GM19455 (cell line): ENCODE results near the gene SMIM45.

Source experiments
- ATAC-seq: cut with Tn5 transposase; IDR thresholded peaks from one replicate; pipeline ENCODE4 v1.9.1; 2021; ENCODE audit not compliant: unreplicated experiment

The SMIM45 gene

DNA sequence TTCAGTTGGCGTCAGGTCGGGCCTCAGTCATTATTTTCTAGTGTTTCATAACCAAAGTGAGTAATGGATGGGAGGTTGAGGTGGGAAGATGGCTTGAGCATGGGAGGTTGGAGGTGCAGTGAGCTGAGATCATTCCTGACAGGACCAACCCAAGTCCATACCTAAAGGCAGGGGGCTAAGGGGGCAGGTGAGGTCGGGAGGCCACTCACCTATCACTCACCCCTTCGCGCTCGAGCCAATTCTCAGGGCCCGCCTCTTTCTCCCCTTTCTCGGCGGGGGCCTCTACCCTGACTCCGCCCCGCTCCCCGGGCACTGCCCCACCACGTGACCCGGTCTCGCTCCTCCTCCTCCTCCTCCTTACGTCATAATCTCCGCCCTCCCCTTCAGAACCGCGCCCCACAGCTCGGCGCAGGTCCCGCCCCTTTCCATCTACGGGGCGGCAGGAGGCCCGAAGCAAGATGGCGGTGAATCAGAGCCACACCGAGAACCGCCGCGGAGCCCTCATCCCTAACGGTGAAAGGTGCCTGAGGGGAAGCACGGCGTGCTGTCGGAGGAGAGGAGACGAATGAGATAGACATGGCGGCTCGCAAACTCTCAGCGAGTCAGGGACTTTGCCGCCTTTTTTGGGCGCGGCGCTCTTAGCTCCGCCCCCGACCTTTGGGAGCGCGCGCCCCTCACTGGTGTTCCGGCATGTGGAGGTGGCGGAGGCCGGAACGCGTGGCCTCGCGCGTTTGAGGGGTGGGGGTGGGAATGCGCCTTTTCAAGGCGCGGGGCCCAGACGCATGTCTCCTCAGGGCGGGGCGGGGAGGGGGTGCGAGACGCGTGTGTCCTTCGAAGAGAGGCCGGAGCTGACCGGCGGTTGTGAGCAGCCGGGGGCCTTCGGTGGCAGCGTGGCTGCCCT is 46.7 kb downstream of the SMIM45 start, which contains the start of gene WBP2NL:
WBP2NL (plus strand) TSS at position 428 of the 901 bp plus-strand sequence; CDS start at position 459, 31 bp downstream.
- peak; percentile 77 for ATAC-seq

DNA sequence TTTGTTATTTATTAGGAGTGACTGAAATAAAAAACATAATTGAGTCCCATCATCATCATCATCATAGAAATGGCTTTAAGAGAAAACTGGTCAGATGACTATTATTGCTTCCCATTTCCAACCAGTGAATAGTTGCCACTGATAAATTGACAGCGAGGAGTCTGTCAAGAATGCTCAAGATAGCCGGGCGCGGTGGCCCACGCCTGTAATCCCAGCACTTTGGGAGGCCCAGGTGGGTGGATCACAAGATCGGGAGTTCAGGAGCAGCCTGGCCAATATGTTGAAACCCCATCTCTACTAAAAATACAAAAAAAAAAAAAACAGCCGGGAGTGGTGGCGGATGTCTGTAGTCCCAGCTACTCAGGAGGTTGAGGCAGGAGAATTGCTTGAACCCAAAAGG is 48.5 kb downstream of the SMIM45 start:
- no peak for ATAC-seq

DNA sequence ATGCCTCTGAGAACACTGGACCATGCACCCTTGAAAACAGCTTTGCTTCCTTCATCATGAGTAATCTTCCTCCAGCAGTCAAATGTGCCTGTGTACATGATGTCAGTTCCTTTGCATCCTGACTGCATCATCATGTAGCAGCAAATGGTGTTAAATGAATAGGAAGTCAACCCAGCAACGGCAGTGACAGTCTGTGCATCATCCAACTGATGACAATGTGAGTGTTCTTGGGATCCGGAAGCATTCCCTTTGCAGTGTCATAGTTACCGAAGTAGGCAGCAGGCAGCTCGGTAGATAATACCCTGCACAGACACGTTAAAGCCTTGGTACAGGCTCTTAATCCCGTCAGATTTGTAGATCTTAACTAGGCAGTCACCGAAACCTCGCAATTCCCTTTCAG is 49.2 kb downstream of the SMIM45 start:
- ATAC-seq = no peak

DNA sequence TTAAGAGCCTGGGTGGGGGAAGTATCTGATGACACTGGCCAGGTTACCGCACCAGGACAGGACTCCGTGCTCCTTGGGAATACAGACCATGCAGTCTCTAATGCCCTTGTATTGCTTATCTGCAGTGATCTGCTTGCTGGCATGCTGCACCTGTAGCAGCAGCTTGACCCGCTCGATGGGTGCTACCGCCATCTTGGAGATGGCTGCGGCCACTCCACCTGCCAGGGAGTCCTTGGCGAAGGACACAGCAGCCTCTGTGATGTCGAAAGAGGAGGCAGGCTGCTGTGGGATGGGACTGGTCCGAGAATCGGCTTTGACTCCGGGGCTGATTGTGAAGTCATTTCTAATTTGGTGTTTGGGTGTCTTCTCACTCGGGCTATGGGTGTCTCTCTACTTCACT is 49.8 kb downstream of the SMIM45 start:
- no peak for ATAC-seq

DNA sequence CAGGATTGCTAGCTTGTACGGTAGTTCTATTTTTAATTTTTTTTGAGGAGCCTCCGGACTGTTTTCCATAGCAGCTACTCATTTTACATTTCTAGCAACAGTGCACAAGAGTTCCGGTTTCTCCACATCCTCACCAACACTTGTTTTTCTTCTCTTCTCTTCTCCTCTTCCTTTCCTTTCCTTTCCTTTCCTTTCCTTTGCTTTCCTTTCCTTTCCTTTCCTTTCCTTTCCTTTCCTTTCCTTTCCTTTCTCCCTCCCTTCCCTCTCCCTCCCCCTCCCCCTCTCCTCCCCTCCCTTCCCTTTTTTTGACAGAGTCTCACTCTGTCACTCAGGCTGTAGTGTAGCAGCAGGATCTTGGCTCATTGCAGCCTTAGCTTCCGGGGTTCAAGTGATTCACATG is 56.0 kb downstream of the SMIM45 start:
- no peak for ATAC-seq
